Activated T-cell treated with anti-CD3 and anti-CD28 coated beads, Interleukin-2, amount 50 U/mL, for 1 hour (primary cell): ENCODE measurements around the gene TBCEL.
"Not testable (repeated sequence)": the region's sequence is repeated elsewhere in the genome, so short reads cannot be mapped to it uniquely, and the experiment has no call there.

Source experiments
- DNase-seq: peaks from one replicate; pipeline ENCODE4 v3.0.0-alpha.2; 2020

The TBCEL gene

GRCh38 chr11:121109471-121109870, 85.6 kb downstream of the TBCEL start:
- DNase-seq, result no peak

GRCh38 chr11:121109916-121110586, 86.1 kb downstream of the TBCEL start:
- DNase-seq, result no peak

GRCh38 chr11:121110871-121111724, 87.2 kb downstream of the TBCEL start:
- no peak for DNase-seq

GRCh38 chr11:121112498-121113455, 88.9 kb downstream of the TBCEL start:
- DNase-seq, result no peak

- DNase-seq, result no peak
These were observed 89.7 kb downstream of the TBCEL start for GRCh38 chr11:121113611-121114010.

GRCh38 chr11:121115024-121115423, 91.1 kb downstream of the TBCEL start:
- not testable (repeated sequence) for DNase-seq

GRCh38 chr11:121117788-121118187, 93.9 kb downstream of the TBCEL start:
- no peak for DNase-seq

GRCh38 chr11:121119440-121119839, 95.5 kb downstream of the TBCEL start:
- DNase-seq, result no peak

GRCh38 chr11:121122328-121122727, 98.4 kb downstream of the TBCEL start:
- DNase-seq, result no peak

- DNase-seq, result no peak
These were observed 99.7 kb downstream of the TBCEL start for GRCh38 chr11:121123496-121124069.

- DNase-seq, result no peak
These were observed 103.9 kb downstream of the TBCEL start for GRCh38 chr11:121127809-121128208.

DNA sequence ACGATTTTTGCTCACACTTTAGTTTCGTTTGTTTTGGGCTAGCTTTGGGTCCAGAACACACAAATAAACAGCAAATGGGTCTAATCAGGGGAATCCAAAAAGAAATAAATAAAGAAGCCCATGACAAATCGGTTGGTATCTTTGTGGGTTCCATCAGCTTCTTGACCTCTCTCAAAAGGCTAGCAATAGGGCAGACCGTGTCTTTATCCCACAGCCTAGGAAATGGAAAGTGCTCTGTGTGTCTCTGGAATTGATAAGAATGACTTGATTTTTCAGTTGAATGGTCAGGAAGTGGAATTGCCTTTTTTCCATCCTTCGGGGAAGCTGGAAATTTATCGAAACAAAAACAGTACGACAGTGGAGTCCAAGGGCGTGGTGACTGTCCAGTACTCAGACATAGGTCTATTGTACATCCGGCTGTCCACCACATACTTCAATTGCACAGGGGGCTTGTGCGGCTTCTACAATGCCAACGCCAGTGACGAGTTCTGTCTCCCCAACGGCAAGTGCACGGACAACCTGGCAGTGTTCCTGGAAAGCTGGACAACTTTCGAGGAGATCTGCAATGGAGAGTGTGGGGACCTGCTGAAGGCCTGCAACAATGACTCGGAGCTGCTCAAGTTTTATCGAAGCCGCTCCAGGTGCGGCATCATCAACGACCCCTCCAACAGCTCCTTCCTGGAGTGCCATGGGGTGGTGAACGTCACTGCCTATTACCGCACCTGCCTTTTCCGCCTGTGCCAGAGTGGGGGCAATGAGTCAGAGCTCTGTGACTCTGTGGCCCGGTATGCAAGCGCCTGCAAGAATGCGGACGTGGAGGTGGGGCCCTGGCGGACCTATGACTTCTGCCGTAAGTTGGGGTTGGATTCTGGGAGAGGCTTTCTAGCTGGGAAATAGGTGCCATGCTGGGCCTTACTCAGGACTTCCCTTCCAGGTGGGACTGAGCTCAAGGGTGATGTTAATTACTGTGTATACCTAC, 105.7 kb downstream of the TBCEL start:
- DNase-seq, result no peak

DNA sequence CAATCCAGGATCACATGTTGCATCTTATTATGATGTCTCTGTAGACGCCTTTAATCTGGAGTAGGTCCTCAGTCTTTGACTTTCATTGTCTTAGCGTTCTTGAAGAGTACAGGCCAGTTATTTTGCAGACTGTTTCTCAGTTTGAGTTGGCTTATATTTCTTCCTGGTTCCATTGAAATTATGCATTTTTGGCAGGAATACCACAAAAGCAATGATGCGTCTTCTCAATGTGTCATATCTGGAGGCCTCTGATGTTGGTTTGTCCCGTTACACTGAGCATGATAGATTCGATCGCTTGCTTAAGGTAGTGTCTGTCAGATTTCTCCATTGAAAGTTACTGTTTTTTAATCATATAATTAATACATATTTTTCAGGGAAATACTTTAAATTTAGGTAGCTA, 107.8 kb downstream of the TBCEL start:
- no peak for DNase-seq

DNA sequence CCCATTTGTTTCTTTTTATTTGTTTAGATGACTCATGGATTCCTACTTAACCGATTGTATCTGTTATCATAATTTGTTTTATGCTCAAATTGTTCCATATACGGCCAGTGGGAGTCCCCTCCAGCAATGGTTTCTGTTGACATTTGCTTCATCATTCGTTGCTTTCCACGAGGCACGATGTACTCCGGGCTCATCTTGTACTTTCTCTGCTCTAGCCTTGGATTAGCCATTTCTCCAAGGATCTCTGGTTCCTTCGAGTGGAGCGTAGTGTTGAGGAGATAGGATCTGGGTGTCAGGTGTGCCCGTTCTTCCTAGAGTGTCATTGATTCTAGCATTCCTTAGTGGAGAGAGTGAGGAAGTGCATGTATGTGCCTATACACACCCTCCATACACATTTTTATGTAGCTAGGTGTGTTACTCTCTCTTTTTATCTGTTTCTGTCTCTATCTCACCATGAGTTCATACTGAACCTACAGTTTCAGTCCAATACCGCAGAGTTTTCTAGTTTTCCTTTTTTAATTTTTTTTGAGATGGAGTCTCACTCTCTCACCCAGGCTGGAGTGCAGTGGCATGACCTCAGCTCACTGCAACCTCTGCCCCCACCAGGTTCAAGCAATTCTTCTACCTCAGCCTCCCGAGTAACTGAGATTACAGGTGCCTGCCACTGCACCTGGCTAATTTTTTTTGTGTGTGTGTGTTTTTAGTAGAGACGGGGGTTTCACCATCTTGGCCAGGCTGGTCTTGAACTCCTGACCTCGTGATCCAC, 108.5 kb downstream of the TBCEL start:
- DNase-seq, result no peak

DNA sequence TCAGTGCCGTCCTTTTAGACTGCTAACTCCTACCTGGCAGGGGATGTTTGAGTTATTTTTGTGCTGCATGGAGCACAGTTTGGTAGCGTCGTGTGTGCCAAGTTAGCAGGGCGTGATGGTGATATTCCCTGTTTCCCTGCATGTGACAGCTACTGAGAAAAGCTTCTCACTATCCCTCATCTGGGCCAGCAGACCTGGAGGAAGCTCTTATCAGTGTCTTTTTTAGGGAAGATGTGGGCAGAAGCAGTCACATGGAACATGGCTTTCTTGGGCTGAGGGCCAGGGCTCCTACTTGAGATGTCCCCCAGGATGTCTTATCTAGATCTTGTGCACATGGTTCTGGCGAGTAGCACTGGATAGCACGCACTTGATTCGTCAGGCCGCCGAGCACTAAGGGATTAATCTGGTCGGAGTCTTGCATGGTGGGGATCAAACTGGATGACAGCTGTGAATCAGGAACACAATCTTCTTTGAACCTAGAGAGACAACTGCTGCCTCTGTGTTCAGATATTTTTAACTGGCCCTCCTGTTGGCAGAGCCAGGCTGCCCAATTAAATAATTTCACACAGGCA, 110.9 kb downstream of the TBCEL start:
- no peak for DNase-seq

DNA sequence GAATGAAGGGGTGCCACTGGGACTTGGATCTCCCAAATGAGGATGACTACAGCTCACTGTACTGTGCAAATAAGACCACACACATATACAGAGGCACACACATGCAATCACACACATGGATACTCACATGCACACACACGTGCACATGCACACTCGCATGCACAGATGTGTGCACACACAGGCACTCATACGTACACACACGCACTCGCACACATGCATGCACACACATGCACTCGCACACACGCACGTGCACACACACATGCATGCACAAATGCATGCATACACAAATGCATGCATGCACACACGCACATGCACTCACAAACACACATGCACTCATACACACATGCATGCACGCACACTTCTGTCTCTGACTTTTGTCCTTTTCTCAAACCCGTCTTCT, 113.1 kb downstream of the TBCEL start:
- no peak for DNase-seq

GRCh38 chr11:121138259-121138658, 114.4 kb downstream of the TBCEL start:
- DNase-seq, result no peak

GRCh38 chr11:121140369-121140768, 116.5 kb downstream of the TBCEL start:
- no peak for DNase-seq
